GM19468 (cell line): ENCODE data around the gene NEMP2.

Source experiments
- ATAC-seq: cut with Tn5 transposase; IDR thresholded peaks from one replicate; pipeline ENCODE4 v1.9.1; 2021; ENCODE audit warnings: mild to moderate bottlenecking, moderate library complexity, moderate number of reproducible peaks; ENCODE audit not compliant: unreplicated experiment; ENCODE audit errors: extremely low read depth

The NEMP2 gene

GRCh38 chr2:190562121-190562520 lies 27.6 kb upstream of the NEMP2 start:
- ATAC-seq = no peak

- ATAC-seq = no peak
These were observed 26.6 kb upstream of the NEMP2 start for GRCh38 chr2:190561094-190561493.

GRCh38 chr2:190554357-190555006 lies 20.0 kb upstream of the NEMP2 start:
- ATAC-seq = no peak

GRCh38 chr2:190553254-190553653 lies 18.7 kb upstream of the NEMP2 start:
- no peak for ATAC-seq

GRCh38 chr2:190551928-190552327 lies 17.4 kb upstream of the NEMP2 start:
- ATAC-seq = no peak

- ATAC-seq = no peak
These were observed 15.6 kb upstream of the NEMP2 start for GRCh38 chr2:190550137-190550536.

GRCh38 chr2:190547886-190548285 lies 13.4 kb upstream of the NEMP2 start:
- no peak for ATAC-seq

GRCh38 chr2:190546734-190547133 lies 12.2 kb upstream of the NEMP2 start:
- no peak for ATAC-seq

GRCh38 chr2:190545555-190546385 lies 11.2 kb upstream of the NEMP2 start:
- ATAC-seq = no peak

GRCh38 chr2:190545093-190545492 lies 10.6 kb upstream of the NEMP2 start:
- no peak for ATAC-seq

GRCh38 chr2:190540048-190540447 lies 5.5 kb upstream of the NEMP2 start:
- no peak for ATAC-seq

- no peak for ATAC-seq
These were observed 3.7 kb upstream of the NEMP2 start for GRCh38 chr2:190538201-190538600.

GRCh38 chr2:190537765-190538164 lies 3.2 kb upstream of the NEMP2 start:
- ATAC-seq = no peak

GRCh38 chr2:190535586-190535985 lies 1.1 kb upstream of the NEMP2 start:
- ATAC-seq = no peak

GRCh38 chr2:190535121-190535439 lies 558 bp upstream of the NEMP2 start:
- ATAC-seq = no peak

GRCh38 chr2:190533968-190534309 lies 583 bp downstream of the NEMP2 start:
- no peak for ATAC-seq

GRCh38 chr2:190533175-190533967 lies 1.2 kb downstream of the NEMP2 start:
- ATAC-seq = no peak

- no peak for ATAC-seq
These were observed 1.9 kb downstream of the NEMP2 start for GRCh38 chr2:190532581-190532980.

- ATAC-seq = no peak
These were observed 4.1 kb downstream of the NEMP2 start for GRCh38 chr2:190530248-190530900.

GRCh38 chr2:190529486-190530247 lies 4.9 kb downstream of the NEMP2 start:
- ATAC-seq = no peak
